Natural killer cell treated with Interleukin-12 subunit alpha and Interleukin-12 subunit beta and Interleukin-15 and Interleukin-18, amount 100 ng/mL, for 72 hours (primary cell): Measurements from ENCODE around the gene GPBP1L1. TPM values are rescaled to one million over a fixed set of nuclear protein-coding genes. Genes with fewer than 3 reads are reported as not detected.

Source experiments
- ATAC-seq, 2 donors: fragments of 150-1000 bp; cut with Tn5 transposase in 1 of 2; sonication (Bioruptor Pico), chemical (Tn5 transposase) in 1 of 2; 2 replicates each; pipeline ENCODE4 v1.10.0; 2021
- DNase-seq: peaks from one replicate; pipeline ENCODE4 v3.0.0; 2022; ENCODE audit warnings: low spot score
- H3K27ac Mint-ChIP-seq, 2 donors: 1 replicate in 1 of 2; 2 replicates in 1 of 2; pipeline ENCODE4 v1.8.0; 2022; ENCODE audit warnings: mixed read lengths in 2 of 2, mild to moderate bottlenecking in 1 of 2, moderate library complexity in 1 of 2
- H3K27me3 Mint-ChIP-seq, 2 donors: 1 replicate in 1 of 2; 2 replicates in 1 of 2; pipeline ENCODE4 v1.8.0; 2022; ENCODE audit warnings: mixed read lengths in 2 of 2
- H3K36me3 Mint-ChIP-seq: one replicate; pipeline ENCODE4 v1.8.0; 2022; ENCODE audit warnings: mixed read lengths
- H3K4me1 Mint-ChIP-seq, 2 donors: 1 replicate in 1 of 2; 2 replicates in 1 of 2; pipeline ENCODE4 v1.8.0; 2022; ENCODE audit warnings: low read depth in 2 of 2, mixed read lengths in 2 of 2, mild to moderate bottlenecking in 1 of 2
- H3K4me3 Mint-ChIP-seq: one replicate; pipeline ENCODE4 v1.8.0; 2022; ENCODE audit warnings: mixed read lengths
- H3K9me3 Mint-ChIP-seq: 2 replicates; pipeline ENCODE4 v1.8.0; 2022; ENCODE audit warnings: mixed read lengths
- total RNA-seq, 2 donors: library from RNA; stranded (reverse); gene quantifications; one replicate each; pipeline ENCODE4 v1.2.3, GENCODE V29; 2022

The GPBP1L1 gene
- total RNA-seq, 2 donors from 2014 or later = 100 to 140 TPM

GRCh38 chr1:45583666-45584350 is 102.5 kb downstream of the GPBP1L1 start, which contains the start of gene NASP:
Gene NASP (plus strand): TSS chr1:45584041. CDS start chr1:45584147, 106 bp downstream.
- Mint-ChIP-seq H3K27me3 (no peaks in the 10 kb centered on the region), H3K9me3 (no peaks in the 10 kb centered on the region), H3K27ac (peak within 1 kb of the TSS; percentile 96), H3K4me1 (peaks cover 35 to 37% of the 10 kb centered on the region in 2 donors), H3K36me3 (no peaks in the 10 kb centered on the region), H3K4me3 (peak within 1 kb of the TSS; percentile 100)
- DNase-seq (peak; percentile 90), ATAC-seq (peak; percentile 81 to 87)

- Mint-ChIP-seq H3K27me3 (no peaks in the 10 kb centered on the region), H3K36me3 (no peaks in the 10 kb centered on the region)
- ATAC-seq = peak; percentile 88 to 90
These were observed 103.1 kb downstream of the GPBP1L1 start for GRCh38 chr1:45583264-45583665.

More at GRCh38 chr1:45583264-45583665, 103.1 kb downstream of the GPBP1L1 start:
- H3K4me3 Mint-ChIP-seq = peak overlapping the region; percentile 100
- H3K9me3 Mint-ChIP-seq = no peaks in the 10 kb centered on the region
- H3K4me1 Mint-ChIP-seq = peaks cover 35 to 37% of the 10 kb centered on the region in 2 donors
- H3K27ac Mint-ChIP-seq = peak overlapping the region; percentile 94 to 96
- DNase-seq = peak; percentile 96

Other genes starting within 250 kb of the GPBP1L1 start
- gene TESK2, start 195.4 kb downstream of the GPBP1L1 start, total RNA-seq = 1 to 10 TPM; 2.4 to 4.0 TPM
- gene CCDC163, start 186.5 kb downstream of the GPBP1L1 start, total RNA-seq = 1 to 10 TPM; 2.4 to 8.4 TPM
- 1 to 10 TPM; 3.8 to 5.6 TPM for gene MMACHC, start 186.2 kb downstream of the GPBP1L1 start, total RNA-seq
- gene PRDX1, start 164.6 kb downstream of the GPBP1L1 start, total RNA-seq = 100 to 1,000 TPM; 246 to 396 TPM
- gene AKR1A1, start 135.7 kb downstream of the GPBP1L1 start, total RNA-seq = 100 to 1,000 TPM; 137 to 181 TPM
- gene NASP, start 102.5 kb downstream of the GPBP1L1 start, total RNA-seq = 100 to 1,000 TPM; 145 to 291 TPM
- 1 to 10 TPM; 4.4 to 6.9 TPM for gene CCDC17, start 62.5 kb downstream of the GPBP1L1 start, total RNA-seq
- gene TMEM69, start 1.6 kb upstream of the GPBP1L1 start, total RNA-seq = 10 to 100 TPM; 18.7 to 19.4 TPM
- 10 to 100 TPM; 16.2 to 16.5 TPM for gene IPP, start 64.1 kb upstream of the GPBP1L1 start, total RNA-seq
- 10 to 100 TPM; 31.8 to 73.2 TPM for gene MAST2, start 117.1 kb upstream of the GPBP1L1 start, total RNA-seq